Measurements from ENCODE around the gene DIRAS3. TPM values are rescaled to one million over a fixed set of nuclear protein-coding genes. Genes with fewer than 3 reads are reported as not detected.

The DIRAS3 gene
- 1 to 10 TPM; 1.3 to 2.2 (median 1.7) TPM for polyA plus RNA-seq
- long read RNA-seq, donor 1: 0 reads
- long read RNA-seq, donor 2, partial matches to known transcripts: 0 of 2 reads
- long read RNA-seq, donor 2, other reads (novel, unspliced or antisense): 0 of 2 reads
- long read RNA-seq, donor 3, partial matches to known transcripts: 0 of 4 reads
- long read RNA-seq, donor 3, other reads (novel, unspliced or antisense): 0 of 4 reads
- long read RNA-seq, donor 4: 0 reads
- long read RNA-seq, donor 5, partial matches to known transcripts: 0 of 1 reads
- long read RNA-seq, donor 5, other reads (novel, unspliced or antisense): 0 of 1 reads
- long read RNA-seq, donor 6, partial matches to known transcripts: 0 of 2 reads
- long read RNA-seq, donor 6, other reads (novel, unspliced or antisense): 0 of 2 reads
- long read RNA-seq, donor 7: 0 reads
- long read RNA-seq, donor 8: 0 reads
- long read RNA-seq, donor 9, partial matches to known transcripts: 0 of 2 reads
- long read RNA-seq, donor 9, other reads (novel, unspliced or antisense): 0 of 2 reads
- long read RNA-seq, donor 10: 0 reads

GRCh38 chr1:68049941-68050878 lies at the start of gene DIRAS3:
Gene DIRAS3, minus strand, starts transcription at chr1:68050627. Its CDS starts 3,330 bp downstream, at chr1:68047297.
- Histone ChIP-seq H3K4me3 (ENCODE audit: low read depth in 1 of 3, low read length in 3 of 3) (peak within 1 kb of the TSS in 2 of 3 donors; percentile 44 to 54), H3K9me3 (ENCODE audit: control insufficient read depth in 2 of 2, insufficient read depth in 1 of 2, low read depth in 1 of 2, low read length in 1 of 2) (peaks cover 0 to 4% of the 10 kb centered on the region in 2 donors), H3K4me1 (ENCODE audit: control insufficient read depth in 3 of 3, insufficient read depth in 2 of 3, low read depth in 1 of 3, low read length in 2 of 3) (peaks cover 0 to 2% (median 0%) of the 10 kb centered on the region in 3 donors), H3K36me3 (ENCODE audit: control insufficient read depth in 3 of 3, insufficient read depth in 2 of 3, low read depth in 1 of 3, low read length in 3 of 3) (no peaks in the 10 kb centered on the region), H3K27ac (ENCODE audit: low read depth in 1 of 3, low read length in 2 of 3) (no peak within 1 kb of the TSS), H3K27me3 (ENCODE audit: control insufficient read depth in 3 of 3, insufficient read depth in 3 of 3, low read length in 3 of 3) (peaks cover 0 to 29% (median 2%) of the 10 kb centered on the region in 3 donors)
- DNase-seq: peak; percentile 49 to 63
- WGBS, 3 donors: 47 to 55% (median 50%) methylated on average over 45 of the region's 45 CpGs
- no peak for FAIRE-seq

GRCh38 chr1:68093737-68094136 lies 43.3 kb upstream of the DIRAS3 start:
- Histone ChIP-seq H3K27ac (ENCODE audit: low read depth in 1 of 3, low read length in 2 of 3) (no peak overlapping the region), H3K4me1 (ENCODE audit: control insufficient read depth in 3 of 3, insufficient read depth in 2 of 3, low read depth in 1 of 3, low read length in 2 of 3) (no peaks in the 10 kb centered on the region), H3K36me3 (ENCODE audit: control insufficient read depth in 3 of 3, insufficient read depth in 2 of 3, low read depth in 1 of 3, low read length in 3 of 3) (no peaks in the 10 kb centered on the region), H3K27me3 (ENCODE audit: control insufficient read depth in 3 of 3, insufficient read depth in 3 of 3, low read length in 3 of 3) (no peaks in the 10 kb centered on the region), H3K9me3 (ENCODE audit: control insufficient read depth in 2 of 2, insufficient read depth in 1 of 2, low read depth in 1 of 2, low read length in 1 of 2) (peaks cover 0 to 5% of the 10 kb centered on the region in 2 donors), H3K4me3 (ENCODE audit: low read depth in 1 of 3, low read length in 3 of 3) (no peak overlapping the region)
- DNase-seq: peak in 1 of 2 donors; percentile 48
- FAIRE-seq: no peak

- no peak overlapping the region for H3K27ac ChIP-seq (ENCODE audit: low read depth in 1 of 3, low read length in 2 of 3)
- H3K27me3 ChIP-seq (ENCODE audit: control insufficient read depth in 3 of 3, insufficient read depth in 3 of 3, low read length in 3 of 3): no peaks in the 10 kb centered on the region
- no peaks in the 10 kb centered on the region for H3K4me1 ChIP-seq (ENCODE audit: control insufficient read depth in 3 of 3, insufficient read depth in 2 of 3, low read depth in 1 of 3, low read length in 2 of 3)
- FAIRE-seq: no peak
- no peak overlapping the region for H3K4me3 ChIP-seq (ENCODE audit: low read depth in 1 of 3, low read length in 3 of 3)
- no peaks in the 10 kb centered on the region for H3K9me3 ChIP-seq (ENCODE audit: control insufficient read depth in 2 of 2, insufficient read depth in 1 of 2, low read depth in 1 of 2, low read length in 1 of 2)
- DNase-seq: no peak
- 77 to 87% (median 83%) methylated on average over 4 of the region's 4 CpGs for WGBS, 3 donors
- H3K36me3 ChIP-seq (ENCODE audit: control insufficient read depth in 3 of 3, insufficient read depth in 2 of 3, low read depth in 1 of 3, low read length in 3 of 3): no peaks in the 10 kb centered on the region
Observed at GRCh38 chr1:68087184-68087583, 36.8 kb upstream of the DIRAS3 start.

- WGBS, 3 donors: 65 to 84% (median 81%) methylated on average over 1 of the region's 1 CpG
Observed at GRCh38 chr1:68085752-68086151, 35.3 kb upstream of the DIRAS3 start.

GRCh38 chr1:68083686-68084085 lies 33.3 kb upstream of the DIRAS3 start:
- no peaks in the 10 kb centered on the region for H3K9me3 ChIP-seq (ENCODE audit: control insufficient read depth in 2 of 2, insufficient read depth in 1 of 2, low read depth in 1 of 2, low read length in 1 of 2)
- H3K27me3 ChIP-seq (ENCODE audit: control insufficient read depth in 3 of 3, insufficient read depth in 3 of 3, low read length in 3 of 3): no peaks in the 10 kb centered on the region
- WGBS, 3 donors: 44 to 50% (median 47%) methylated on average over 2 of the region's 2 CpGs
- H3K36me3 ChIP-seq (ENCODE audit: control insufficient read depth in 3 of 3, insufficient read depth in 2 of 3, low read depth in 1 of 3, low read length in 3 of 3): no peaks in the 10 kb centered on the region
- DNase-seq (no peak), FAIRE-seq (no peak)
- H3K4me1 ChIP-seq (ENCODE audit: control insufficient read depth in 3 of 3, insufficient read depth in 2 of 3, low read depth in 1 of 3, low read length in 2 of 3): no peaks in the 10 kb centered on the region
- H3K4me3 ChIP-seq (ENCODE audit: low read depth in 1 of 3, low read length in 3 of 3): no peak overlapping the region
- H3K27ac ChIP-seq (ENCODE audit: low read depth in 1 of 3, low read length in 2 of 3): no peak overlapping the region

More at GRCh38 chr1:68085752-68086151, 35.3 kb upstream of the DIRAS3 start:
- H3K4me3 ChIP-seq (ENCODE audit: low read depth in 1 of 3, low read length in 3 of 3): no peak overlapping the region
- H3K27ac ChIP-seq (ENCODE audit: low read depth in 1 of 3, low read length in 2 of 3): no peak overlapping the region
- FAIRE-seq: no peak
- H3K27me3 ChIP-seq (ENCODE audit: control insufficient read depth in 3 of 3, insufficient read depth in 3 of 3, low read length in 3 of 3): no peaks in the 10 kb centered on the region
- DNase-seq: no peak
- H3K36me3 ChIP-seq (ENCODE audit: control insufficient read depth in 3 of 3, insufficient read depth in 2 of 3, low read depth in 1 of 3, low read length in 3 of 3): no peaks in the 10 kb centered on the region
- no peaks in the 10 kb centered on the region for H3K9me3 ChIP-seq (ENCODE audit: control insufficient read depth in 2 of 2, insufficient read depth in 1 of 2, low read depth in 1 of 2, low read length in 1 of 2)
- no peaks in the 10 kb centered on the region for H3K4me1 ChIP-seq (ENCODE audit: control insufficient read depth in 3 of 3, insufficient read depth in 2 of 3, low read depth in 1 of 3, low read length in 2 of 3)

- DNase-seq (no peak), FAIRE-seq (no peak)
- Histone ChIP-seq H3K27me3 (ENCODE audit: control insufficient read depth in 3 of 3, insufficient read depth in 3 of 3, low read length in 3 of 3) (no peaks in the 10 kb centered on the region), H3K27ac (ENCODE audit: low read depth in 1 of 3, low read length in 2 of 3) (no peak overlapping the region), H3K9me3 (ENCODE audit: control insufficient read depth in 2 of 2, insufficient read depth in 1 of 2, low read depth in 1 of 2, low read length in 1 of 2) (no peaks in the 10 kb centered on the region), H3K4me1 (ENCODE audit: control insufficient read depth in 3 of 3, insufficient read depth in 2 of 3, low read depth in 1 of 3, low read length in 2 of 3) (no peaks in the 10 kb centered on the region), H3K4me3 (ENCODE audit: low read depth in 1 of 3, low read length in 3 of 3) (no peak overlapping the region), H3K36me3 (ENCODE audit: control insufficient read depth in 3 of 3, insufficient read depth in 2 of 3, low read depth in 1 of 3, low read length in 3 of 3) (no peaks in the 10 kb centered on the region)
Observed at GRCh38 chr1:68081775-68082283, 31.4 kb upstream of the DIRAS3 start.

- no peak for FAIRE-seq
- H3K27me3 ChIP-seq (ENCODE audit: control insufficient read depth in 3 of 3, insufficient read depth in 3 of 3, low read length in 3 of 3): no peaks in the 10 kb centered on the region
- no peaks in the 10 kb centered on the region for H3K36me3 ChIP-seq (ENCODE audit: control insufficient read depth in 3 of 3, insufficient read depth in 2 of 3, low read depth in 1 of 3, low read length in 3 of 3)
- H3K27ac ChIP-seq (ENCODE audit: low read depth in 1 of 3, low read length in 2 of 3): no peak overlapping the region
- no peak overlapping the region for H3K4me3 ChIP-seq (ENCODE audit: low read depth in 1 of 3, low read length in 3 of 3)
- H3K4me1 ChIP-seq (ENCODE audit: control insufficient read depth in 3 of 3, insufficient read depth in 2 of 3, low read depth in 1 of 3, low read length in 2 of 3): no peaks in the 10 kb centered on the region
- no peak for DNase-seq
- WGBS, 3 donors: 77 to 85% (median 80%) methylated on average over 2 of the region's 2 CpGs
- H3K9me3 ChIP-seq (ENCODE audit: control insufficient read depth in 2 of 2, insufficient read depth in 1 of 2, low read depth in 1 of 2, low read length in 1 of 2): no peaks in the 10 kb centered on the region
Observed at GRCh38 chr1:68078647-68079046, 28.2 kb upstream of the DIRAS3 start.

GRCh38 chr1:68074472-68074871 lies 24.0 kb upstream of the DIRAS3 start:
- Histone ChIP-seq H3K36me3 (ENCODE audit: control insufficient read depth in 3 of 3, insufficient read depth in 2 of 3, low read depth in 1 of 3, low read length in 3 of 3) (no peaks in the 10 kb centered on the region), H3K27ac (ENCODE audit: low read depth in 1 of 3, low read length in 2 of 3) (no peak overlapping the region), H3K4me1 (ENCODE audit: control insufficient read depth in 3 of 3, insufficient read depth in 2 of 3, low read depth in 1 of 3, low read length in 2 of 3) (no peaks in the 10 kb centered on the region), H3K9me3 (ENCODE audit: control insufficient read depth in 2 of 2, insufficient read depth in 1 of 2, low read depth in 1 of 2, low read length in 1 of 2) (no peaks in the 10 kb centered on the region), H3K4me3 (ENCODE audit: low read depth in 1 of 3, low read length in 3 of 3) (no peak overlapping the region), H3K27me3 (ENCODE audit: control insufficient read depth in 3 of 3, insufficient read depth in 3 of 3, low read length in 3 of 3) (no peaks in the 10 kb centered on the region)
- DNase-seq: no peak
- FAIRE-seq: no peak
